ENCODE results near the gene ZNF511.

The ZNF511 gene

GRCh38 chr10:133274751-133275683 is 33.7 kb upstream of the ZNF511 start:
- DNase-seq (ENCODE audit: low read depth): no peak

- DNase-seq (ENCODE audit: low read depth): no peak
These were observed 33.0 kb upstream of the ZNF511 start for GRCh38 chr10:133275684-133276092.

GRCh38 chr10:133276100-133276434 is 32.6 kb upstream of the ZNF511 start:
- DNase-seq (ENCODE audit: low read depth): no peak

- DNase-seq (ENCODE audit: low read depth): no peak
These were observed 32.1 kb upstream of the ZNF511 start, which contains the start of gene ADAM8 for GRCh38 chr10:133276435-133277201. Gene ADAM8, minus strand, starts transcription at chr10:133276868. Its CDS starts 51 bp downstream, at chr10:133276817.

GRCh38 chr10:133277277-133277992 is 31.3 kb upstream of the ZNF511 start:
- no peak for DNase-seq (ENCODE audit: low read depth)

- no peak for DNase-seq (ENCODE audit: low read depth)
These were observed 30.6 kb upstream of the ZNF511 start for GRCh38 chr10:133277993-133278576.

GRCh38 chr10:133278577-133279265 is 30.0 kb upstream of the ZNF511 start:
- DNase-seq (ENCODE audit: low read depth): peak; percentile 89

- no peak for DNase-seq (ENCODE audit: low read depth)
These were observed 29.1 kb upstream of the ZNF511 start for GRCh38 chr10:133279326-133280226.

GRCh38 chr10:133280391-133281059 is 28.2 kb upstream of the ZNF511 start:
- DNase-seq (ENCODE audit: low read depth): no peak

- DNase-seq (ENCODE audit: low read depth): no peak
These were observed 27.6 kb upstream of the ZNF511 start for GRCh38 chr10:133281084-133281483.

- DNase-seq (ENCODE audit: low read depth): no peak
These were observed 26.9 kb upstream of the ZNF511 start for GRCh38 chr10:133281628-133282372.

- no peak for DNase-seq (ENCODE audit: low read depth)
These were observed 25.8 kb upstream of the ZNF511 start for GRCh38 chr10:133282846-133283390.

- DNase-seq (ENCODE audit: low read depth): no peak
These were observed 24.8 kb upstream of the ZNF511 start for GRCh38 chr10:133283931-133284330.

GRCh38 chr10:133285217-133285616 is 23.5 kb upstream of the ZNF511 start:
- DNase-seq (ENCODE audit: low read depth): no peak

- DNase-seq (ENCODE audit: low read depth): no peak
These were observed 22.3 kb upstream of the ZNF511 start for GRCh38 chr10:133286366-133286765.

GRCh38 chr10:133287832-133288500 is 20.7 kb upstream of the ZNF511 start:
- DNase-seq (ENCODE audit: low read depth): no peak

- DNase-seq (ENCODE audit: low read depth): no peak
These were observed 19.0 kb upstream of the ZNF511 start for GRCh38 chr10:133289761-133290160.

Measured in CMK (cell line).